ENCODE measurements around the gene HSD17B3. TPM values are rescaled to one million over a fixed set of nuclear protein-coding genes. Genes with fewer than 3 reads are reported as not detected.

HSD17B3 gene
- total RNA-seq, 4 donors from 2014 or later: 1.6 to 14.5 (median 2.0) TPM; not detected in 1

GRCh38 chr9:96204853-96205252 lies 97.1 kb downstream of the HSD17B3 start:
- TF ChIP-seq CTCF (IDR thresholded peaks at IDR 0.05) (no peak), POLR2A (IDR thresholded peaks at IDR 0.05) (no peak)
- Histone ChIP-seq H3K4me3 (no peak overlapping the region), H3K27ac (no peak overlapping the region), H3K9me3 (no peaks in the 10 kb centered on the region), H3K36me3 (no peaks in the 10 kb centered on the region), H3K4me1 (no peaks in the 10 kb centered on the region), H3K27me3 (no peaks in the 10 kb centered on the region)
- DNase-seq: no peak

DNA sequence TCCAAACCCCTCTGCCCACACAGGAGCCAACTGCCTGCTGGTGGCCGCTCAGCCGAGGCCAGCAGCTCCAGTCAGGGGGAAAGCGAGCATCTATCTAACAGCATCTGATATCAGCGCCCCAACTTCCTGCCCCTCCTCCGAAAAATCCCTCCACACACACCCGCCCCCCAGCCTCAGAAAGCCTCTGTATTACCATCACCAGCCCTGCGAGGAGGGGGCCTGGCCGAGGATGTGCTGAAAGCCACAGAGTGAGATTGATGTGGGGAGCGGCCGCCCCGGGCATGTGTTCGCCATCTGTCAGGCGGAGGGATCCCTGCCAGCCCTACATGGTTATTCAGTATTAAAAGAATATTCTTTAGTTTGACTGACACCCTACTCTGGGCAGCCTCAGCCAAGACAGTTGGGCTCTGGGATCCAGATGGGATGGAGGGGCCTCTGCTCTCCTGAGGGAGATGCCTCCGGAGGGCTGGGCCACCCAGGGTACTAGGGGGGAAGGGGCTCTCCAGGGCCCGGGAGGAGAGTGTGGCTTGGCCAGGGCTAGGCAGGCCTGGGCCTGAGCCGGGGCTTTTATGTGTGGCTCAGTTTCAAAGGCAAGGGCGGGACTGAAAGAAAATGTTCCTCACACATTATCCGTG lies 98.0 kb downstream of the HSD17B3 start:
- H3K9me3 ChIP-seq: no peaks in the 10 kb centered on the region
- no peak overlapping the region for H3K4me3 ChIP-seq
- DNase-seq: no peak
- no peaks in the 10 kb centered on the region for H3K4me1 ChIP-seq
- no peak overlapping the region for H3K27ac ChIP-seq
- H3K36me3 ChIP-seq: no peaks in the 10 kb centered on the region
- H3K27me3 ChIP-seq: no peaks in the 10 kb centered on the region
- TF ChIP-seq POLR2A (IDR thresholded peaks at IDR 0.05) (no peak), CTCF (IDR thresholded peaks at IDR 0.05) (no peak)

DNA sequence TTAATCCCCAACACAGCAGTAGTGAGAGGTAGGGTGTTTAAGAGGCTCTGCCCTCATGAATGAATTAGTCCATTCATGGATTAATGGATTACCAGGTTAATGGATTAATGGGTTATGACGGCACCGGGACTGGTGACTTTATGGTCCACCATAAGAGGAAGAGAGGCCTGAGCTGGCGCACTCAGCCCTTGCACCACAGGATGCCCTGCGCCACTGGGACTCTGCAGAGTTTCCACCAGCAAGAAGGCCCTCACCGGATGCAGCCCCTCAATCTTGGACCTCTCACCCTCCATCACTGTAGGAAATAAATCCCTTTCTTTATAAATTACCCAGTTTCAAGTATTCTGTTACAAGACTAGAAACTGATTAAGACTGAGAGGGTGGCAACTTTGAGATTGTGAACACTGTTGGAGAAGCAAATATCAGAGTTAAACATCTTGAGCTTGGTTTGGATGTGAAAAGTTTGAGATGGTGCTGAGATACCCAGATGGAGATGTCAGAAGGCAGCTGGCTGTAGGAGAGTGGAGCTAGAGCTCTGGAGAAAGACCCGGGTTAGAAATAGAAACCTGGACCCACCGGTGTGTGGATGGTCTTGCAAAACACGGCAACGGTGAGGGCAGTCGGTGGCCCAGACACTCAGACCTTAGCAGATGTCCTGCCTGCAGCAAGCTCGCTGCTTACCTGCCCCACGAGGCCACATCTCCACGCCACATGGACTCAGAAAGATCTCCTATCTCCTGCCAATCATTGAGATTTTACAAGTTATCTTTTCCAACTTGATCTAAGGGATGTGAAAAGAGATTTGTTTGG lies 98.8 kb downstream of the HSD17B3 start:
- TF ChIP-seq CTCF (IDR thresholded peaks at IDR 0.05) (no peak), POLR2A (IDR thresholded peaks at IDR 0.05) (no peak)
- no peaks in the 10 kb centered on the region for H3K9me3 ChIP-seq
- H3K27me3 ChIP-seq: no peaks in the 10 kb centered on the region
- H3K4me1 ChIP-seq: no peaks in the 10 kb centered on the region
- no peak overlapping the region for H3K27ac ChIP-seq
- no peak overlapping the region for H3K4me3 ChIP-seq
- no peak for DNase-seq
- H3K36me3 ChIP-seq: no peaks in the 10 kb centered on the region

- no peaks in the 10 kb centered on the region for H3K9me3 ChIP-seq
- no peak for DNase-seq
- H3K36me3 ChIP-seq: no peaks in the 10 kb centered on the region
- no peaks in the 10 kb centered on the region for H3K27me3 ChIP-seq
- TF ChIP-seq POLR2A (IDR thresholded peaks at IDR 0.05): no peak
- no peak for TF ChIP-seq CTCF (IDR thresholded peaks at IDR 0.05)
- H3K4me1 ChIP-seq: no peaks in the 10 kb centered on the region
- H3K27ac ChIP-seq: no peak overlapping the region
- no peak overlapping the region for H3K4me3 ChIP-seq
These were observed 100.8 kb downstream of the HSD17B3 start for GRCh38 chr9:96201140-96201539.

- Histone ChIP-seq H3K4me1 (no peaks in the 10 kb centered on the region), H3K27ac (no peak overlapping the region), H3K36me3 (no peaks in the 10 kb centered on the region), H3K27me3 (no peaks in the 10 kb centered on the region), H3K4me3 (no peak overlapping the region), H3K9me3 (no peaks in the 10 kb centered on the region)
- TF ChIP-seq CTCF (IDR thresholded peaks at IDR 0.05) (no peak), POLR2A (IDR thresholded peaks at IDR 0.05) (no peak)
- DNase-seq: peak in 1 of 3 donors; percentile 40
These were observed 103.0 kb downstream of the HSD17B3 start for GRCh38 chr9:96199006-96199405.

Data from Peyer's patch (tissue), 4 donors.